H1 (cell line): ENCODE measurements around the gene UBE3C.

Experiments used
- CREB1 ChIP-seq: IDR thresholded peaks from 2 replicates; pipeline ENCODE4 v1.6.1; 2012; ENCODE audit warnings: inconsistent platforms
- CTCF ChIP-seq, 3 experiments: IDR thresholded peaks; 1 replicate in 2 of 3; 2 replicates in 1 of 3; pipeline versions ENCODE4 v1.5.1 to v1.6.1; 2011; ENCODE audit warnings: low read length in 3 of 3, mild to moderate bottlenecking in 3 of 3, inconsistent platforms in 2 of 3, low read depth in 1 of 3, moderate library complexity in 1 of 3; ENCODE audit not compliant: insufficient read depth in 1 of 3; ENCODE audit errors: control extremely low read depth in 1 of 3
- EP300 ChIP-seq, 2 experiments: IDR thresholded peaks; 1 replicate in 1 of 2; 2 replicates in 1 of 2; pipeline ENCODE4 v1.6.1; 2011 to 2012; ENCODE audit warnings: low read depth in 2 of 2, low read length in 2 of 2, mild to moderate bottlenecking in 2 of 2, borderline replicate concordance in 1 of 2, inconsistent platforms in 1 of 2, moderate library complexity in 1 of 2
- HDAC2 ChIP-seq, 2 experiments: fragments of 300-600 bp in 1 of 2; sonication (generic) in 1 of 2; IDR thresholded peaks; 2 replicates each; pipeline ENCODE4 v1.6.1; 2011 to 2012; ENCODE audit warnings: low read depth in 2 of 2, low read length in 2 of 2, mild to moderate bottlenecking in 2 of 2, moderate library complexity in 2 of 2, borderline replicate concordance in 1 of 2, inconsistent platforms in 1 of 2
- POLR2AphosphoS5 ChIP-seq: IDR thresholded peaks from 2 replicates; pipeline ENCODE4 v1.6.1; 2011; ENCODE audit warnings: low read depth, low read length
- RAD21 ChIP-seq, 2 experiments: IDR thresholded peaks in 1 of 2; conservative IDR thresholded peaks in 1 of 2; 2 replicates each; pipeline ENCODE4 v1.6.1; 2011; ENCODE audit warnings: low read depth in 2 of 2, low read length in 2 of 2, improper control_type of control experiment in 1 of 2, inconsistent platforms in 1 of 2, mild to moderate bottlenecking in 1 of 2, moderate library complexity in 1 of 2
- SIX5 ChIP-seq: IDR thresholded peaks from 2 replicates; pipeline ENCODE4 v1.6.1; 2011; ENCODE audit warnings: mild to moderate bottlenecking, low read depth, low read length
- SP1 ChIP-seq: IDR thresholded peaks from 2 replicates; pipeline ENCODE4 v1.6.1; 2011; ENCODE audit warnings: low read depth, low read length
- TAF1 ChIP-seq: IDR thresholded peaks from 2 replicates; pipeline ENCODE4 v1.6.1; 2011; ENCODE audit warnings: mild to moderate bottlenecking, low read depth, low read length

- TF ChIP-seq EP300 (IDR thresholded peaks at IDR 0.05; ENCODE audit: borderline replicate concordance in 1 of 2, low read depth in 2 of 2, low read length in 2 of 2) (no peak), CTCF (IDR thresholded peaks at IDR 0.05; ENCODE audit: control extremely low read depth in 1 of 3, insufficient read depth in 1 of 3, low read depth in 1 of 3, low read length in 3 of 3) (no peak), CREB1 (no peak), POLR2AphosphoS5 (no peak), HDAC2 (IDR thresholded peaks at IDR 0.05; ENCODE audit: borderline replicate concordance in 1 of 2, low read depth in 2 of 2, low read length in 2 of 2) (no peak), TAF1 (no peak), RAD21 (IDR thresholded peaks at IDR 0.05 in 1 of 2, conservative IDR thresholded peaks at IDR 0.05 in 1 of 2; ENCODE audit: low read depth in 2 of 2, low read length in 2 of 2) (no peak), SP1 (no peak), SIX5 (no peak)
Measured at GRCh38 chr7:157193274-157193673, 54.5 kb downstream of the UBE3C start.
